Panc1 (cell line): ENCODE data around the gene ERAL1. TPM values are rescaled to one million over a fixed set of nuclear protein-coding genes. Genes with fewer than 3 reads are reported as not detected.
A peak's percentile ranks its signal among the peaks of the same experiment; 100 is the strongest.

Experiments
- ATAC-seq: fragments of 200-7000 bp; cut with Tn5 transposase; 2 replicates; pipeline ENCODE4 v1.9.1; 2020; ENCODE audit warnings: mild to moderate bottlenecking, moderate library complexity
- BruUV-seq: library from RNA; stranded (reverse); fragments of 400-500 nt; replicated peaks from 2 replicates; lab custom pipeline; 2021; lab: Mats Ljungman, UMichigan
- CTCF ChIA-PET: fragments of 300-600 bp; sonication (Branson Sonifier 250); formaldehyde crosslinking; loops from one replicate; lab custom pipeline; 2022; ENCODE audit warnings: antibody characterized with exemption; lab: Charles Lee
- POLR2A ChIA-PET: fragments of 300-600 bp; sonication (Branson Sonifier 250); formaldehyde crosslinking; loops from one replicate; lab custom pipeline; 2022; ENCODE audit warnings: antibody characterized with exemption; lab: Charles Lee
- DNase-seq: peaks from one replicate; pipeline ENCODE4 v3.0.0-alpha.2; 2010; ENCODE audit warnings: low read depth, low spot score
- H3K27ac ChIP-seq: 2 replicates; pipeline ENCODE4 v1.5.1; 2011; ENCODE audit warnings: mild to moderate bottlenecking, low read length, inconsistent platforms
- H3K27me3 ChIP-seq: fragments of 200-500 bp; sonication (Bioruptor generic); 2 replicates; pipeline ENCODE4 v1.6.0; 2014; ENCODE audit warnings: low read length, inconsistent platforms; ENCODE audit not compliant: control insufficient read depth, insufficient read depth
- H3K36me3 ChIP-seq: fragments of 200-500 bp; sonication (Bioruptor generic); 2 replicates; pipeline ENCODE4 v1.5.1; 2014; ENCODE audit warnings: inconsistent platforms, mild to moderate bottlenecking, low read length, moderate library complexity; ENCODE audit not compliant: control insufficient read depth, insufficient read depth
- H3K4me1 ChIP-seq: 2 replicates; pipeline ENCODE4 v1.5.1; 2011; ENCODE audit warnings: inconsistent platforms, mild to moderate bottlenecking, low read length, moderate library complexity; ENCODE audit not compliant: control insufficient read depth, insufficient read depth
- H3K4me3 ChIP-seq, 2 experiments: 2 replicates each; pipeline ENCODE4 v1.5.1; 2011 to 2012; ENCODE audit warnings: low read depth in 2 of 2, low read length in 2 of 2, mild to moderate bottlenecking in 2 of 2, inconsistent platforms in 1 of 2, moderate library complexity in 1 of 2
- H3K9me3 ChIP-seq: fragments of 200-500 bp; sonication (Bioruptor generic); 2 replicates; pipeline ENCODE4 v1.5.1; 2014; ENCODE audit warnings: low read depth, mild to moderate bottlenecking, inconsistent platforms, low read length, moderate library complexity; ENCODE audit not compliant: control insufficient read depth, insufficient read depth
- CTCF ChIP-seq: fragments of 450-650 bp; IDR thresholded peaks from 2 replicates; pipeline ENCODE4 v1.5.1; 2017; ENCODE audit warnings: mild to moderate bottlenecking
- POLR2AphosphoS5 ChIP-seq: IDR thresholded peaks from 2 replicates; pipeline ENCODE4 v1.6.1; 2012; ENCODE audit warnings: mild to moderate bottlenecking, low read depth, low read length, moderate library complexity
- SIN3A ChIP-seq: IDR thresholded peaks from 2 replicates; pipeline ENCODE4 v1.6.1; 2012; ENCODE audit warnings: low read depth, mild to moderate bottlenecking, low read length, moderate library complexity, borderline replicate concordance; ENCODE audit not compliant: insufficient read depth
- TCF7L2 ChIP-seq: IDR thresholded peaks from 2 replicates; pipeline ENCODE4 v1.6.1; 2011; ENCODE audit warnings: mild to moderate bottlenecking, low read depth, low read length, inconsistent platforms
- in situ Hi-C: cut with HindIII; loops from 2 replicates; pipeline ENCODE4 v1.10.0; 2016; ENCODE audit warnings: low sequenced_read_pairs, low pct_unique_long_range_greater_than_20kb
- intact Hi-C: fragments of 100-400 bp; cut with micrococcal nuclease; formaldehyde crosslinking; loops from one replicate; pipeline ENCODE4 v1.10.0; 2022; ENCODE audit not compliant: unreplicated experiment
- total RNA-seq: library from RNA; stranded (reverse); gene quantifications from one replicate; pipeline ENCODE4 v1.2.1, GENCODE V29; 2021; ENCODE audit not compliant: unreplicated experiment
- TF ChIP-seq, protein P1 (sequence below), 2 experiments: IDR thresholded peaks; 2 replicates each; pipeline ENCODE4 v1.6.1; 2011 to 2012; ENCODE audit warnings: low read depth in 2 of 2, control low read depth in 1 of 2, low read length in 1 of 2, mild to moderate bottlenecking in 1 of 2, moderate library complexity in 1 of 2; ENCODE audit not compliant: insufficient read depth in 1 of 2

The ERAL1 gene
- total RNA-seq, 1 experiment from 2014 or later: 74.2 TPM

- no peaks in the 10 kb centered on the region for H3K27me3 ChIP-seq
- no peak for DNase-seq
- in situ Hi-C loops: loop anchor here (10.0 kb wide), 1 partner anchor 115 kb away; no protein-coding TSS in a partner anchor
- no peaks in the 10 kb centered on the region for H3K36me3 ChIP-seq
- no peaks in the 10 kb centered on the region for H3K4me1 ChIP-seq
- TSS peak; percentile 75 for BruUV-seq
- POLR2A ChIA-PET: no interaction called here
- no peaks in the 10 kb centered on the region for H3K9me3 ChIP-seq
- TF ChIP-seq POLR2AphosphoS5: no peak
- no peak for TF ChIP-seq TCF7L2
- TF ChIP-seq, protein P1, sequence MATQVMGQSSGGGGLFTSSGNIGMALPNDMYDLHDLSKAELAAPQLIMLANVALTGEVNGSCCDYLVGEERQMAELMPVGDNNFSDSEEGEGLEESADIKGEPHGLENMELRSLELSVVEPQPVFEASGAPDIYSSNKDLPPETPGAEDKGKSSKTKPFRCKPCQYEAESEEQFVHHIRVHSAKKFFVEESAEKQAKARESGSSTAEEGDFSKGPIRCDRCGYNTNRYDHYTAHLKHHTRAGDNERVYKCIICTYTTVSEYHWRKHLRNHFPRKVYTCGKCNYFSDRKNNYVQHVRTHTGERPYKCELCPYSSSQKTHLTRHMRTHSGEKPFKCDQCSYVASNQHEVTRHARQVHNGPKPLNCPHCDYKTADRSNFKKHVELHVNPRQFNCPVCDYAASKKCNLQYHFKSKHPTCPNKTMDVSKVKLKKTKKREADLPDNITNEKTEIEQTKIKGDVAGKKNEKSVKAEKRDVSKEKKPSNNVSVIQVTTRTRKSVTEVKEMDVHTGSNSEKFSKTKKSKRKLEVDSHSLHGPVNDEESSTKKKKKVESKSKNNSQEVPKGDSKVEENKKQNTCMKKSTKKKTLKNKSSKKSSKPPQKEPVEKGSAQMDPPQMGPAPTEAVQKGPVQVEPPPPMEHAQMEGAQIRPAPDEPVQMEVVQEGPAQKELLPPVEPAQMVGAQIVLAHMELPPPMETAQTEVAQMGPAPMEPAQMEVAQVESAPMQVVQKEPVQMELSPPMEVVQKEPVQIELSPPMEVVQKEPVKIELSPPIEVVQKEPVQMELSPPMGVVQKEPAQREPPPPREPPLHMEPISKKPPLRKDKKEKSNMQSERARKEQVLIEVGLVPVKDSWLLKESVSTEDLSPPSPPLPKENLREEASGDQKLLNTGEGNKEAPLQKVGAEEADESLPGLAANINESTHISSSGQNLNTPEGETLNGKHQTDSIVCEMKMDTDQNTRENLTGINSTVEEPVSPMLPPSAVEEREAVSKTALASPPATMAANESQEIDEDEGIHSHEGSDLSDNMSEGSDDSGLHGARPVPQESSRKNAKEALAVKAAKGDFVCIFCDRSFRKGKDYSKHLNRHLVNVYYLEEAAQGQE (IDR thresholded peaks at IDR 0.05; ENCODE audit: insufficient read depth in 1 of 2, low read depth in 2 of 2, low read length in 1 of 2): no peak
- no peak for TF ChIP-seq SIN3A
- no peak for TF ChIP-seq CTCF
- no peak overlapping the region for H3K4me3 ChIP-seq
- intact Hi-C loops: loop anchor here (10.0 kb wide), 1 partner anchor 115 kb away; no protein-coding TSS in a partner anchor
- CTCF ChIA-PET: interaction anchor here (0.6 to 1.7 kb wide), 5 partner anchors 19 to 154 kb away, joined by 3 to 12 read pairs (median 4); partner anchors contain the start of gene TLCD1
- no peak overlapping the region for H3K27ac ChIP-seq
- ATAC-seq: no peak
Observed at GRCh38 chr17:28879886-28880571, 25.2 kb downstream of the ERAL1 start.

DNA sequence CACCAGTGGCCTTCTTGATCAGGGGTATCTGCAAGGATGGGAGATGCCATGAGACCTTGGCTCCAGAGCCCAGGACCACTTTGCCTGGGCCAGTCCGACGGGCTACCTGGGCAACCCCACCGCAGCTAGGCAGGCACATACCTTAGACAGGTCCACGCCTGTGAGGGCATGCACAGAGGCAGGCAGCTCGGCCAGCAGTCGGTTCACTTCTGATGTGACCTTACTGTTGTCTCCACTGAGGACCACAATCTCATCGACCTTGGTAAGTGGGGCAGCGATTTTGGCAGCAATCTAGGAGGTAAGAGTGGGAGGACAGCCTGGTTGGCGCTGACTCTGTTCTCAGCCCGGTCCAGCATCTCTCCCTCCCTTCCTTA, 25.7 kb downstream of the ERAL1 start:
- H3K4me1 ChIP-seq: no peaks in the 10 kb centered on the region
- no peak overlapping the region for H3K27ac ChIP-seq
- BruUV-seq: no TSS peak
- H3K9me3 ChIP-seq: no peaks in the 10 kb centered on the region
- CTCF ChIA-PET: interaction anchor here (0.5 to 1.7 kb wide), 2 partner anchors 14 to 154 kb away, joined by 4 to 5 read pairs; partner anchors contain the start of gene TLCD1
- no peaks in the 10 kb centered on the region for H3K36me3 ChIP-seq
- TF ChIP-seq SIN3A (no peak), TCF7L2 (no peak), CTCF (no peak), POLR2AphosphoS5 (no peak)
- TF ChIP-seq, protein P1 (IDR thresholded peaks at IDR 0.05; ENCODE audit: insufficient read depth in 1 of 2, low read depth in 2 of 2, low read length in 1 of 2): no peak
- intact Hi-C loops (no loop called here), in situ Hi-C loops (no loop called here)
- POLR2A ChIA-PET: no interaction called here
- DNase-seq: no peak
- no peak overlapping the region for H3K4me3 ChIP-seq
- ATAC-seq: no peak
- H3K27me3 ChIP-seq: no peaks in the 10 kb centered on the region
